Stomach smooth muscle (tissue), 2 donors: ENCODE data around the gene SFT2D3.

ENCODE experiments used
- H3K27ac ChIP-seq: one replicate; pipeline ENCODE4 v1.7.0; 2013; ENCODE audit warnings: mild to moderate bottlenecking, low read length, inconsistent platforms
- H3K27me3 ChIP-seq, 2 donors: one replicate each; pipeline ENCODE4 v1.7.0; 2013; ENCODE audit warnings: low read length in 2 of 2; ENCODE audit not compliant: insufficient read depth in 2 of 2, control insufficient read depth in 1 of 2
- H3K36me3 ChIP-seq, 2 donors: one replicate each; pipeline ENCODE4 v1.7.0; 2013; ENCODE audit warnings: low read length in 2 of 2; ENCODE audit not compliant: control insufficient read depth in 2 of 2, insufficient read depth in 2 of 2
- H3K4me1 ChIP-seq: one replicate; pipeline ENCODE4 v1.7.0; 2013; ENCODE audit warnings: low read length; ENCODE audit not compliant: control insufficient read depth, insufficient read depth
- H3K4me3 ChIP-seq, 2 donors: one replicate each; pipeline ENCODE4 v1.7.0; 2013; ENCODE audit warnings: low read length in 2 of 2
- H3K9ac ChIP-seq, 2 donors: one replicate each; pipeline ENCODE4 v1.7.0; 2013; ENCODE audit warnings: low read length in 2 of 2, mild to moderate bottlenecking in 1 of 2
- H3K9me3 ChIP-seq, 2 donors: one replicate each; pipeline ENCODE4 v1.7.0; 2013; ENCODE audit warnings: low read length in 2 of 2; ENCODE audit not compliant: control insufficient read depth in 2 of 2
- donor health status: healthy.
- donor health status: Pancreatic carcinoma.

SFT2D3 gene

GRCh38 chr2:127685410-127686080, 15.8 kb upstream of the SFT2D3 start:
- Histone ChIP-seq H3K27me3 (no peaks in the 10 kb centered on the region), H3K9ac (peak overlapping the region; percentile 6 to 21), H3K9me3 (no peaks in the 10 kb centered on the region), H3K27ac (peak overlapping the region; percentile 11), H3K4me3 (no peak overlapping the region), H3K4me1 (peaks cover 30% of the 10 kb centered on the region), H3K36me3 (no peaks in the 10 kb centered on the region)

GRCh38 chr2:127688405-127688804, 12.9 kb upstream of the SFT2D3 start:
- no peak overlapping the region for H3K27ac ChIP-seq
- no peaks in the 10 kb centered on the region for H3K36me3 ChIP-seq
- H3K27me3 ChIP-seq: no peaks in the 10 kb centered on the region
- no peak overlapping the region for H3K9ac ChIP-seq
- H3K9me3 ChIP-seq: no peaks in the 10 kb centered on the region
- no peak overlapping the region for H3K4me3 ChIP-seq
- peaks cover 6% of the 10 kb centered on the region for H3K4me1 ChIP-seq

DNA sequence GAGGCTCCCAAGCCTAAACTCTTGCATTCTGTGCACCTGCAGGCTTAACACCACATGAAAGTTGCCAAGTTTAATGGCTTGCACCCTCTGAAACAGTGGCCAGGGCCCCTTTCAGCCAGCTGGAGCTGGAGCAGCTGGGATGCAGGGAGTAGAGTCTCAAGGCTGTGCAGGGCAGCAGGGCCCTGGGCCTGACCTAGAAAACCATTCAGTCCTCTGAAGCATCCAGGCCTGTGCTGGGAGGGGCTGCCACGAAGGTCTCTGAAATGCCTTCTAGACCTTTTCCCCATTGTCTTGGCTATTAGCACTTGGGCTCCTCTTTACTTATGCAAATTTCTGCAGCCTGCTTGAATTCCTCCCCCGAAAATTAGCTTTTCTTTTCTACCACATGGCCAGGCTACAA, 10.6 kb upstream of the SFT2D3 start:
- peaks cover 3% of the 10 kb centered on the region for H3K4me1 ChIP-seq
- no peak overlapping the region for H3K4me3 ChIP-seq
- H3K27me3 ChIP-seq: no peaks in the 10 kb centered on the region
- H3K27ac ChIP-seq: no peak overlapping the region
- H3K9me3 ChIP-seq: no peaks in the 10 kb centered on the region
- H3K36me3 ChIP-seq: no peaks in the 10 kb centered on the region
- H3K9ac ChIP-seq: no peak overlapping the region

DNA sequence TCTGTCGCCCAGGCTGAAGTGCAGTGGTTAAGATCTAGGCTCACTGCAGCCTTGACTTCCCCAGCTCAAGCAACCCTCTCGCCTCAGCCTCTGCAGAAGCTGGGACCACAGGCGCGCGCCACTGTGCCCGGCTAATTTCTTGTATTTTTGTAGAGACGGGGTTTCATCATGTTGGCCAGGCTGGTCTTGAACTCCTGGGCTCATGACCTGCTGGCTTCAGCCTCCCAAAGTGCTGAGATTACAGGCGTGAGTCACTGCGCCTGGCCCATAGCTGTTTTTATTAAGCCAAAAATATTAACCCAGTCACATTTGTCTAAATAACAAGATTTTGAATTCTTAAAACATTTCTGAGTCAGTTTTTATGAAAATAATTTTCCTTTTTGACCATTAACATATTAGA, 6.3 kb upstream of the SFT2D3 start:
- no peaks in the 10 kb centered on the region for H3K36me3 ChIP-seq
- H3K4me1 ChIP-seq: peaks cover 3% of the 10 kb centered on the region
- H3K27me3 ChIP-seq: no peaks in the 10 kb centered on the region
- H3K9ac ChIP-seq: peak overlapping the region in 1 of 2 donors; percentile 47
- H3K4me3 ChIP-seq: peak overlapping the region in 1 of 2 donors; percentile 66
- no peak overlapping the region for H3K27ac ChIP-seq
- no peaks in the 10 kb centered on the region for H3K9me3 ChIP-seq

DNA sequence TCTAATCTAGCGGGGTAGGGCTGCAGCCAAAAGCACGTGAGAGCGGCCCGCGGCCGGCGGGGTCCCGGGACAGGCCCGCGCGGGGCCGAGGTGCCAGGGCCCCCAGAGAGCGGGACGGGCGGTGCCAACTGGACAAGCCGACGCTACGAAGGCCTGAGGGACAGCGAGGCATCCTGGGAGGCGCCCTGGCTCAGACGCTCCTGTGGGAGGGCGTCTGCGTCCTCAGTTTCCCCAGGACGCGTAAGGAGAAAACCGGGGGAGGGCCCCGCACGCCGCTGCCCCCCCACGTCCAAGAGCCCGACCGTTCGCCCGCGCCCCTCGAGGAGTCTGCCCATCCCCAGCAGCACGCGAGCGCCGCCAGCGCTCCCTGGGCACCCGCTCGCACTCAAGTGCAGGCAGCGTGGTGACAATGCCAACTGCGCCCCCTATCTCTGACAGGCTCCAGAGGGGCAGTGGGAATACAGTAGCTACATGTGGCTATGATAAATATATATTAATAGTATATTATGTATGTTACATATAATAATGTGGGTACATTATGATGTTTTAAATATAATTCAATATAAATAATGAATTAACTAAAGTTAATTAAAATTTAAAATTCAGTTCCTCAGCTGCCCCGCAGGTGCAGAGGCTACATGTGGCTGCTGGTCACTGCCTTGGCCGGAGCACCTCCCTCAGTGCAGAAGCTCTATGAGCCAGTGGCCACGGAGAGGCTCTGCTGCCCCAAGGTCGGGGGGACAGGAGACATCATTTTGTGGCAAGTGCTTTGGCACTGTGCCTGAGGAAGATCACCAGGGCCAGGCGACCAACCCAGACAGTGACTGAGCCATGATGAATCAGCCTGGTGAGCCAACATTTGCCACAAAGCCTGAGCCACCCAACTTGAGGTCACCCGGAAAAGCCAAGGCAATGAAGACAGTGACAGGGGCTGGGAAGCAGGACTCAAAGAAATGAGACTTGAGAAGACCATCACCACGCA, 5.5 kb upstream of the SFT2D3 start:
- H3K4me3 ChIP-seq: peak overlapping the region; percentile 5 to 66
- H3K4me1 ChIP-seq: peaks cover 5% of the 10 kb centered on the region
- no peaks in the 10 kb centered on the region for H3K36me3 ChIP-seq
- H3K27me3 ChIP-seq: no peaks in the 10 kb centered on the region
- no peaks in the 10 kb centered on the region for H3K9me3 ChIP-seq
- peak overlapping the region; percentile 47 to 51 for H3K9ac ChIP-seq
- no peak overlapping the region for H3K27ac ChIP-seq

GRCh38 chr2:127697482-127698180, 3.7 kb upstream of the SFT2D3 start:
- no peak overlapping the region for H3K4me3 ChIP-seq
- no peaks in the 10 kb centered on the region for H3K9me3 ChIP-seq
- no peaks in the 10 kb centered on the region for H3K27me3 ChIP-seq
- no peak overlapping the region for H3K27ac ChIP-seq
- peaks cover 17% of the 10 kb centered on the region for H3K4me1 ChIP-seq
- H3K36me3 ChIP-seq: no peaks in the 10 kb centered on the region
- H3K9ac ChIP-seq: no peak overlapping the region

DNA sequence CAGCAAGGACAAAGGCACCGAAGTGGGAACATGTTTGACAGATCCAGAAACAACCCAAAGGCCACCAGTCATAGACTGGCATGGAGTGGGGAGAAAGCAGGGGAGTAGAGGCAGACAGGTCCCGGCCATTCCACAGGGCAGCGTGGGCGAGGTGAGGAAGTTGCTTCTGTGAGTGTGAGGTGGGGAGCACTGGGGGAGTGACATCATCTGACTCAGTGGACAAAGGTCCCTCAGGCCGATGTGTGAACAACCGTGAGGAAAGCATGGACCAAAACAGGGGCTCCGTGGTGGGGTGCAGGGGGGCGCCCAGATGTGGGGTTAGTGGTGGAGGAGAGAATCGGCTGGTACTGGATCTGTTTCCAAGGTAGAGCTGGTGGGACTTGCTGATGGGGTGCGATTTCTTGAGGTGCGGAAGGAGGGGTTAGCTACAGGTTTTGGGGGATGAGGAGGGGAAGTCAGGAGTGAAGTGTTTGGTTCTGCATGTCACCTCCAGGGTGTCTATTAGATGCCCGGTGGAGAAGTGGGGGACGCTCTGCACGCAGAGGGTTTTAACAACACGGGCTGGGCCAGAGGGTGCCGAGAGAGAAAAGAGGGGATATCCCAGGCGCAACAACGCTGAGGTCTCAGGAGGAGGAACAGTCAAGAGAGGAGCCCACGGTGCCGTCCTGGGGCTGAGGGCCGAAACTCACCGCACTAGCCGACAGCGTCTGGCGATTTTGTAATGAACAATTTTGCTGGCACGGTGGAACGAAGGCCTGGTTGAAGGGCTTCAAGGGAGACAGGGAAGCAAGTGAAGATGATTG, 2.5 kb upstream of the SFT2D3 start:
- Histone ChIP-seq H3K36me3 (peaks cover 0 to 3% of the 10 kb centered on the region in 2 donors), H3K9me3 (no peaks in the 10 kb centered on the region), H3K27me3 (no peaks in the 10 kb centered on the region), H3K4me1 (peaks cover 26% of the 10 kb centered on the region), H3K9ac (no peak overlapping the region), H3K27ac (no peak overlapping the region), H3K4me3 (no peak overlapping the region)

- Histone ChIP-seq H3K27ac (peak overlapping the region; percentile 88), H3K9ac (peak overlapping the region; percentile 73 to 90)
These were observed 637 bp upstream of the SFT2D3 start for GRCh38 chr2:127700527-127701192.

DNA sequence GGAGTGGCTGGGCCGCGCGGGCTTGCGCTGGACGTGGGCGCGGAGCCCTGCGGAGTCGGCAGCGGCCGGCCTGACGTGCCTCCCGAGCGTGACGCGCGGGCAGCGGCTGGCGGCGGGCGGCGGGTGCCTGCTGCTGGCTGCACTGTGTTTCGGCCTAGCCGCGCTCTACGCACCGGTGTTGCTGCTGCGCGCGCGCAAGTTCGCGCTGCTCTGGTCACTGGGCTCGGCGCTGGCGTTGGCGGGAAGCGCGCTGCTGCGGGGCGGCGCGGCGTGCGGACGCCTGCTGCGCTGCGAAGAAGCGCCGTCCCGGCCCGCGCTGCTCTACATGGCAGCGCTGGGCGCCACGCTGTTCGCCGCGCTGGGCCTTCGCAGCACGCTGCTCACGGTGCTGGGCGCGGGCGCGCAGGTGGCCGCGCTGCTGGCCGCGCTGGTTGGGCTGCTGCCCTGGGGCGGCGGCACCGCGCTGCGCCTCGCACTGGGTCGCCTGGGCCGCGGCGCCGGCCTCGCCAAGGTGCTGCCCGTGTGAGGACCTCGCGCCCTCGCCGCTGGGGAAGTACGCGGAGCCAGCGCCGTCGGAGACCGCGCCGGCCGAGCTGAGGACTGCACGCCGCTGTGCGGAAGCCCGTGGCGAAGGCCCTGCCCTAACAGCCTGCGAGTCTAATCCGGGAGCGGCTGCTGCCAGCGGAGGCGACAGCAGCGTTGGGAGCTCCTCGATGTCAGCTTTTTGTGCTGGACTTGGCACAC, 526 bp downstream of the SFT2D3 start:
- Histone ChIP-seq H3K9ac (peak overlapping the region; percentile 73 to 90), H3K27ac (peak overlapping the region; percentile 88), H3K4me3 (peak overlapping the region; percentile 83 to 87), H3K36me3 (peaks cover 9 to 11% of the 10 kb centered on the region in 2 donors), H3K9me3 (no peaks in the 10 kb centered on the region), H3K27me3 (no peaks in the 10 kb centered on the region), H3K4me1 (peaks cover 23% of the 10 kb centered on the region)

More at GRCh38 chr2:127700527-127701192, 637 bp upstream of the SFT2D3 start:
- no peaks in the 10 kb centered on the region for H3K9me3 ChIP-seq
- peak overlapping the region; percentile 83 to 87 for H3K4me3 ChIP-seq
- peaks cover 0 to 3% of the 10 kb centered on the region in 2 donors for H3K36me3 ChIP-seq
- H3K4me1 ChIP-seq: peaks cover 23% of the 10 kb centered on the region
- H3K27me3 ChIP-seq: no peaks in the 10 kb centered on the region
